GM19324 (cell line): ENCODE measurements around the gene KCNB1.

ENCODE experiments used
- ATAC-seq: cut with Tn5 transposase; IDR thresholded peaks from one replicate; pipeline ENCODE4 v1.9.1; 2021; ENCODE audit warnings: mild to moderate bottlenecking, moderate library complexity; ENCODE audit not compliant: unreplicated experiment, low FRiP score

Gene KCNB1

DNA sequence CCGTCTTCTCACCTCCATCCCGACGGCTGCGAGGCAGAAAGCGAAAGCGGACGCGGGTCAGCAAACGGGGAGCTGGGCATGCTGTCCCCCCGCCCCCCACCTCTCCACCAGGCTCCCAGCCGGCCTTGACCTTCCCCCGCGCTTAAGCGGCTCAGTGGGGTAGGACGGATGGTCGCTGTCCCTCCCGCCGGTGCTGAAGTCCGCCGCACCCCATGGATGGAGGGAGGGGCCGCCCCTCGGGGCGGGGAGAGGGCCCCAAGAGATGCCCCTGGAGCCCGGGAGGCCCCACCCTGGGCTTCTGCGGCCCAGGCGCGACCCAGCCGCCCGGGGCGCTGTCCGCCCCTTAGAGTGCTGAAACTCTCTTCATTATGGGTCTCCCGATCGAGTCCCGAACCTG, at the start of gene KCNB1:
KCNB1 (minus strand) TSS at position 48 of the 397 bp plus-strand sequence. CDS start 188 bp downstream, outside the sequence.
- ATAC-seq, result no peak

DNA sequence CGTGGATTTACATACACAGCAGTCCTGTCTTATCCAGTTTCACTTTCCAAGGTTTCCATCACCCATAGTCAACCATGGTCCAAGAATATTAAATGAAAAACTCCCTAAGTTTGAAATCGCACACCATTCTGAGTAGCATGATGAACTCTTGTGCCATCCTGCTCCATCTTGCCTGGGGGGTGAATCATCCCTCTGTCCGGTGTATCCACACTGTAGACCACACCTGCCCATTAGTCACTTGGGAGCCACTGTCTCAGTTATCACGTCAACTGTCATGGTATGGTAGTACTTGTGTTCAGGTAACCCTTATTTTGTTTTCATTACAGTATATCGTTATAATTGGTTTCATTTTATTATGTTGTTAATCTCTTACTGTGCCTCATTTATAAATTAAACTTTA, 47.0 kb upstream of the KCNB1 start:
- no peak for ATAC-seq

DNA sequence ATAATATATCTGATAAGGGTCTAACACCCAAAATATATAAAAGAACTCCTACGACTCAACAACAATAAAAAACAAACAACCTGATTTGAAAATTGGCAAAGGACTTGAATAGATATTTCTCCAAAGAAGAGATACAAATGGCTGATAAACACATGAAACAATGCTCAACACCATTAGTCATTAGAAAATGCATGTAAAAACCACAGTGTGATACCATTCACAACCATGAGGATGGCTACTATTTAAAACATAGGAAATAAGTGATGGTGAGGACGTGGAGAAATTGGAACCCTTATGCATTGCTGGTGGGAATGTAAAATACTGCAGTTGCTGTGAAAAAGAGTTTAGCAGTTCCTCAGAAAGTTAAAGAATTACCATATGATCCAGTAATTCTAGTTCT, 44.1 kb upstream of the KCNB1 start:
- ATAC-seq, result no peak

DNA sequence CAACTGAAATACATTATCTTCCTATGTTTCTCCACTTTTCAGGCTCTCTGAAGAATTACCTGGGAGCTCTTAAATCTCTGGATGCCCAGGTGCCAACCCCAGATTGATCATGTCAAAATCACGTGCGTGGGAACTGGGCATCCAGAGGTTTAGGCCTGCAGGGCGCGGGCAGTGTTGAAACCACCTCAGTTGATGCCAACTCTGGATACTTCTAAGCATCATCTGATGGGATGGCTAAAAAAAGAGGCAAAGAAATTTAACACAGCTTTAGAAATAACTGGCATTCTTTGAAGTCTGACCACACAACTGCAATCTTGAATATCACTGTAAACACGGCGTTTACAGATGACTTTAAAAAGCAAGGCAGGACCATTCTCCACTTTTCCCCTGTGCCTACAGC, 43.6 kb upstream of the KCNB1 start:
- ATAC-seq, result no peak

DNA sequence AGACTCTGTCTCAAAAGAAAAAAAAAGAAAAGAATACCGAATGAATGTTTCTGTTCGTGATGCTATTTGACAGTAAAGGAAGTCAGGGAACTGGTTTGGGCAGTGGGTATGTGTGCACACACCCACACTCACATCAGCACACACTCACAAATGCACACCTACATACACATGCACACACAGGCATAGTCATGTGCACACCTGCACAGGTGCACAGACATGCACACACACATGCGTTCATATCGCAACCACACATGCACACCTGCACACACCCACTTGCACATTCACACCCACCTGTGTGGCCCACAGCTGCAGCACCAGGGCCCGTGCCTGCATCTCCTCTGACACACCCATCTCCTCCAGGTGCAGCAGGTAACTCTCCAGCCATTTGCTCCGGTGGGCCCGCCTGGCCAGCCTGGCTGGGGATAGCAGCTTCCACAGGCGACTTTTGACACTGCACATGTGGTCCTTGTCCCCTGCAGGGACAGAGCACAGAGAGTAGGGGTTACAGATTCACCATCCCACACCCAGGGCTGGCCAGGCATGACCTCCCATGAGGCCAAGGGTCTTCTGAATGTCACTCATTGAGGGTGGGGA, 41.4 kb upstream of the KCNB1 start:
- ATAC-seq, result no peak

DNA sequence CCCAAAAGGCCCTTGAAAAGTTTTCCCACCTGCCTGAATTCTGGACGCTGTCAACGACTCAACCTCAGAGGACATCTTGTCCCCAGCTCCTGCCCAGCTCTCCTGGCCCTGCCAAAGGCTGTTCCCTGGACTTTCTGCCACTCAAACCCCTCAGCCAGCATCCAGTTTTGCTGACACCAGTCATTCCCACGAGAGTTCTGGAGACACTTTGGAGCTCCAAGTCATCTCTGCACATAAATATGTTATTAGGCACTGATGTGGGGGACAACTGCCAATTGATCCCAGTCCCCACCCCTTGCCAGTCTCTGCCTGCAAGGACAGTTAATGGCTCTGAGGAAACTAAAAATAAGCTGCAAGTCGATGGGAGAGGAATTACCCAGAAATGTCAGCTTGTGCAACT, 38.9 kb upstream of the KCNB1 start:
- no peak for ATAC-seq

DNA sequence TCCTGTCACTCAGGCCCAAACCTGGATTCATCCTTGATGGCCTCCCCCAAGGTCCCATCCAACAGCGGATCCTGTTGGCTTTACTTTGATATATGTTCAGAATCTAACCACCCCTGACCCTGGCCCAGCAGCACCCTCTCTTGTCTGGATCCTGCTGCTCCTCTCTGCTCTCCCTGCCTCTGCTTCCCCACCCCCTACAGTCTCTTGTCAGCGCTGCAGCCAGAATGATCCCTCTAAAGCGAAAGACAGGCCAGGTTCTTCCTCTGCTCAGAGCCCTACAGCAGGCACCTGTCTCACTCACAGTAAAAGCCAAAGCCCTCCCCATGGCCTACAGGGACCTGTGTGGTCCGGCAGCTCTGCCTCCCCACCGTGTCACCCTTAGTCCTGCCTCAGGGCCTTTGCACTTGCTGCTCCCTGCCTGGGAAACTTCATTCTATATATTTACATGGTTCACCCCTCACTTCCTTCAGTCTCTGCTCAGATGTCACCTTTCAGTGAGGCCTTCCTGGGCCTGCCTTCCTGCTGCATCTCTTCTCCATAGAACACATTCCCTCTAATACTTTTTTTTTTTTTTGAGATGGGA, 37.4 kb upstream of the KCNB1 start:
- ATAC-seq, result no peak

DNA sequence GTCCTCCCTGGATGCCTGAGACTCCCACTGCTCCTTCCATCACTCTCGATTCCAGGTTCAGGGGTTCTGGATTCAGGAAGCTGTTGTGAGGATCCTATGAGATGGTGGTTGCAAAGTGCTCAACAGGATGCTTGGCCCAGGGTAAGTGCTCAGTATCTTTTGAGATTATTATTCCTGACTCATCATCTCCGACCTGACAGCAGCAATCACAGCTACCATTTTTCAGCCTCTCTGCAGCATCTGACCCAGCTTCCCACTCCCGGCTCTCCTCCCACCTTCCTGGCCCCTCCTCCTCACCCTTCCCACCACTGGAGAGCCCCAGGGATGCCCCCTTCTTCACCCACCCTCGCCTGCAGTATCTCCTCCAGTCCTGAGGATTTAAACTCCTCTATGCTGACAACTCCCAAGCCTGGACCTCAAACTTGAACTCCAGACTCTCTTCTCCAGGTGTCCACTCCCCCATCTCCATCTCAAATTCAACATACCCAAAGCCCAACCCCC, 36.8 kb upstream of the KCNB1 start:
- no peak for ATAC-seq

DNA sequence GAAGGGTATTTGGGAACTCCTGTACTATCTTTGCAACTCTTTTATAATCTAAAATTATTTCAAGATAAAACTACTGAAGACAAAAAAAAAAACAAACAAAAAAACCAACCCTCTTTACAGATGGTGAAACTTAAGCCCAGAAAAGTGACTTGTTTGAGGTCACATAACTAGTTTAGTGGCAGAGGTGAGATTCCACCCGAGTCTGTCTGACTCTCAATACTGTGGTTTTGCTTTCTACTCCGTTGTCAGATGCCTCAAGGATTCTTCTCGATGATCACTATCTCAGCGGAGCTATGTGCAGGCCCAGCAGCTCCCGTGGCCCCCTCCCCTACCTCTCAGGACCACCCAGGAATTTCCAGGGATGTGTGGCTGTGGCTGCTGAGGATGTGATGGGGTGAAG, 36.1 kb upstream of the KCNB1 start:
- no peak for ATAC-seq

DNA sequence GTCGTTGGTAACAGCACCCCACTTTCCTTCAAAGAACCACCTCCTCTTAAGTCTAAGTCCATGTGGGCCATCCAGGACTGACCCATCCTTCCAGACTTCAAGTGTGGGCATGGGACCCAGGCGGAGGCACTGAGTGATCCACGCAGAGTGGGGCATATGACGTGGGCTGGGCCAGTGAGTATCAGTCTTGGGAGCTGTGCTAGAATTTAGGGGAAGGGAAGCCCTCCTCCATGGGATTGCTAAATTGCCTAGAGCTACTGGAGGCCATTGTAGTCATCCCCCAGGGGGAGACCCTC, 35.3 kb upstream of the KCNB1 start:
- ATAC-seq, result no peak

DNA sequence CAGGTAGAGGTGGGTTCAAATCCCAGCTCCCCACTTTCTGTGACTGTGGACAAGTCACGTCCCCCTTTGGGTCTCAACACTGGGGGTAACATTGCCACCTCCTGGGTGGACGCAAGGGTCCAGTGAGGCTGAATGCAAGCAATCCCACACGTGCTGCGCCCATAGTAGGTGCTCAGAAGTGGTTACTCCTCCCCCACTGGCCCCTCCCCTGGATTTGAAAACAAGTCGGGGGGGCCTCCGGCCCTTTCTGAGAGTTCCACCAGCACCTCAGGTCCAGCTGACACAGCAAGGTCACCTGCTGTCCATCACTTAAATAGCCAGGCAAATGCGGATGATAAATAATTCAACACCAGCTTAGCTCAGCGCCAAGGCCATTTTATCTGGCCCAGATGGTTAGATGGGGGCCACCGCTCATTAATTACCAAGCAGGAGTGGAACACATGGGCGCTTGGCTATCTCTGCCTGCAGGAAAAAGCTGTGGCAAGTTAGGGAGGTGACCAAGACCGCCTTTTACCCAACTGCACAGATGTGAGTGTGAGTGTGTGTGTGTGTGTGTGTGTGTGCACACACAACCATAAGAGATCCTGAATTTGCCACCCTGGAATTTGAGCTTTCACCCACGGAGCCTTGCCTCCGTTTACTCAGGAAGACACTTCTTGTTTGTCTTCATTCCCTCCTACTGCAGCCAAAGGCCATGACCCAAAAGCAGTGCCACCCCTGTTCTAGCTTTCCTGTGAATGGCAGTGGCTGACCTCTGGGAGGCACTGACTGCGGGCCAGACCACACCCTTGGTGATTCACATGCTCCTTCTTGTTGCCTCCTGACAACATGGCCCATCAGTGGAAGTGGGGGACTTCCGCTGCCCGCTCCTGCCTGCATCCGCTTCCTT, 34.7 kb upstream of the KCNB1 start:
- no peak for ATAC-seq

DNA sequence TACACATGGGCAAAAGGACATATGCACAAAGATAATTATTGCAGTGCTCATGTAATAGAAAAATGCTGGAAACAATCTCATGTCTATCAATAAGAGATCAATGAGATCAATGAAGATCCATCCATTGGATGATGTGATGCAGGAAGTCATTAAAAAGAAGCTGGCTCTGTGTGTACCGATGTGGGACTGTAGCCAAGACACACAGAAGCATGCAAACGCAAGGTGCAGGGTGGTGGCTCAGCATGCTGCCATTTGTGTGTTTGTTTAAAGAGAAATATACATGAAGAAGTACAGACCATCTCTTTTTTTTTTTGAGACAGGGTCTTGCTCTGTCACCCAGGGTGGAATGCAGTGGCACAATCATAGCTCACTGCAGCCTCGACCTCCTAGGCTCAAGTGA, 33.1 kb upstream of the KCNB1 start:
- ATAC-seq, result no peak

DNA sequence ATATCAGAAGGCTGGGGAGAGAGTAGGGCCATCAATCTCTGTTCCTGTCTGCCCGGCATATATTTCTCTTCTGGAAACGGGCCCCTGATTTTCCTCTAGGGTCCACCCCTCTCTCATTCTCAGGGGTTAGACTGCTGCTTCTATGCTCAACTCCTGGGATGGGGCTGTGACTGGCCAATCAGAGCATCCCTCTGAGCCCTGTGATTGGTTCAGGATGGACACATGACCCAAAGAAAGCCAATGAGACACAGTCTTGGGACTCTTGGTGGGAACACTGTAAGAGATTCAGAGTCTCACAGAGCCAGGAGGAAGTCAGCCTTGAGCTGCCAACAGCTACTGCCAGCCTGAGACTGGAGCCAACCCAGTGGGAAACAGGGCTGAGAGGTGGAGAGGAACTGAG, 31.0 kb upstream of the KCNB1 start:
- ATAC-seq, result no peak

DNA sequence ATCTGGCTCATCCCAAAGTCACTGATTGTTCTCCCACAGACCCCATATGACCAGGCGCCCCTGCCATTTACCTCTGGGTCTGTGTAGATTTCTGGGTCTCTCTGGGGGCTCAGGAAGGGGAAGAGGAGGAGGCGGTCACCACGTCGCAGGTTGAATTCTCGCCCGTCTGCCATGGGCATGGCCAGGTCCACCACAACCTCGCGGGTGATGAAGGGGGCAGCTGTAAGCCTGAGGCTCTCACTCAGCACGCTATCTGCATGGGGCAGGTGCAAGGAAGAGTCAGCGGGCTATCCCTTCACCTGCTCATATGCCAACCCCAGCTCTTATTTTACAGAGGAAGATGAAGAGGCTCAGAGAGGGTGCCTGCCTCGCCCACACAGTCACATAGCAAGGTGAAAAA, 30.5 kb upstream of the KCNB1 start:
- no peak for ATAC-seq

DNA sequence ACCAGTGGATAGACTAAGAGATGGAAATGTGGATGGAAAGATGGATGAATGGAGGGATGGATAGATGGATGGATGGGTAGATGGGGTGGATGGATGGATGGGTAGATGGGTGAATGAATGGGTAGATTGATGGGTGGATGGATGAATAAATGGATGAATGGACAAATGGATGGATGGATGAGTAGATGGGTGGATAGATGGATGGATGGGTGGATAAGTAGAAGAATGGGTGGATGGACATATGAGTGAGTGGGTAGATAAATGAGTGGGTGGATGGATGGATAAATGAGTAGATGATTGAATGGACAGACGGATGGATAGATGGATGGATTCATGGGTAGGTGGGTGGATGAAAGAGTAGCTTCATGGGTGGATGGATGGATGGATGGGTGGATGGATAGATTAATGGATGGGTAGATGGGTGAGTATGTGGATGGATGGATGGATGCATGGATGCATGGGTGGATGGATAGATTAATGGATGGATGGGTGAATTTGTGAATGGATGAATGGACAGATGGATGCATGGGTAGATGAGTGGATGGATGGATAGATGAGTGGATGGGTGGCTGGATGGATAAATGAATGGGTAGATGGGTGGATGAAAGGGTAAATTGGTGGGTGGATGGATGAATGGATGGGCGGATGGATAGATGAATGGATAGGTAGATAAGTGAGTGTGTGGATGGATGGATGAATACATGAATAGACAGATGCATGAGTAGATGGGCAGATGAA, 29.5 kb upstream of the KCNB1 start:
- no peak for ATAC-seq

DNA sequence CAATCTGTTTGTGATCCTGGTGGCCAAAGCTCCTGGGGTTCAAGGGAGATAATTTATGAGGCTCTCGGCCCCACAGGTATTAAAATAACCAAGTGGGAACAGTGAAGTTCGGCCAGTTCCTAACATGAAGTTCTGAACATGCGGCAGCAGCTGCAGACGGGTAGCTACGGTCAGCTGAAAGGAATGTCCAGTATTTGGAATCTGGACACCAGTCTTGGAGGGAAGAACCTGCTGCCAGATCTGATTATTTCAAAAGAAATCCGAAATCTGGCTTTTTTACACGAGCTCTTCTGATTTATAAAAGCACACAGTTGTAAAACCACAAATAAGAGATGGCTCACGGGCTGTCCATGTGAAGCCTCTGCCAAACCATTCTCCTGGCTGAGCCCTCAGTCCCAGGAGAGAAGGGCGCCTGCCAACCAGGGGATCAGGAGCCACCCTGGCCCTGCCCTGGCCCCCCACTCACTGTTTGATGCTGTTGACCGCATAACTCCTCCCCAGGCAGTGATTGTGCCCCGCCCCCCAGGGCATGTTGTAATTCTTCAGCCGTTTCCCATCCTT, 28.2 kb upstream of the KCNB1 start:
- no peak for ATAC-seq

DNA sequence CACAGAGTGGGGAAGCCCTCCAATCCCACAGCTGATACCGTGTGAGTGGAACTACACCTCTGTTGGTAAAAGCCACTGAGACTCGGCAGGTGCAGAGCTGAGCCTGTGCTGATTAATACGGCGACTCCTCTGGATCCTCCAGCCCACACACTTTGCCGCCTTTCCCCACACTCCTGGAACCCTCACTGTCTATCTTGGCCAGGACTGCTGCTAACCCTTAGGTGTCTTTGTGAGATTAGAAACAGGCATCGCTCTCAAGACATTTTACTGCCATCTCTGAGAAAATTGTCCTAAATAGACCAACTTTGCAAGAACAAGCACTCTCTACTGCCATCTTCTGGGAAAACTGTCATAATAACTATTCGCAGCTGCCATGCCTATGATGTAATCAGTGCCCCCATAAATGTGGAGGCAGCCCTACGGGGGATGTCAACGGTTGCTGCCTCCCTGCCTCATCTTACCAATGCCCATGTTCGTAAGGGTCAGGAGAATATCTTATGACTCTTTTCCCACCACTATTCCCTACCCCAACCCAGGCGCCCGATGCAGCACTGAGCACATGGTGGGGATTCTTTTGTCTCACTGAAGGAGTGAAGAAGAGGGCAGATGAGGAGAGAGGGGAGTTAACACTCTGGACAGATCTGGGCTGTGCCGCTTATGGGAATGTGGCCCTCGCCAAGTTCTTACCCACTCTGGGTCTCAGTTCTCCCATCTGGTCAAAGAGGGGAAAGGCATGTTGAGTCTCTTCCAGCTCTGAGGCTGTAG, 26.1 kb upstream of the KCNB1 start:
- no peak for ATAC-seq

DNA sequence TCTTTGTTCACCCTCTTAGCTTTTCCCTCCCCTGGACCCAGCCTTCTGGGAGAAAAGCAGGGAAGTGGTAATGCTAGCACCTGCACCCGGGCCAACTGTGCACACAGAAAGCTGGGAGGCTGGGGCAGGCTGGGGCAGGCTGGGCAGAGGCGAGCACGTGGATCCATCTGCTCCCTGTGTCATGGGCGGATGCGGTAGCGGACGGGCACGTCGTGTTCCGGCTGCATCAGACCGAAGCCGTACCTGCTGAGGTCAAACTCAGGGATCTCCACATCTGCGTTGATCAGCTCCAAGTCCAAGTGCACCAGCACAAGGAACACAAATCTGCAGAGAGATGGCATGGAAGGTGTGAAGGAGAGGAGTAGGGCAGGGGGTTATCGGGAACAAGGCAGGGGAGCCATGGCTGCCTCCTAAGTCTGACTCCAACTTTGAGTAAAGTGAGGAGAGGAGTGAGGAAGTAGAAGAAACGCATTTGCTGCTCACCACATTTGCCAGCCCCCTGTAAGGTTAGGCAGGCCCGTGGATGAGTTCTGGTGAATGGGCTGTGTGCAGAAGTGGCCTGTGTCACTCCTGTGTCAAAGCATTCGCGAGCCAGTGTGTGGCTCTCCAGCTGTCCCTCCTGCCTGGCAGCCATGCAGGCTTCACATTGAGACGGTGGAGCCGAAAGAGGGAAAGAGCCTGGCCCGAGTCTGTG, 25.4 kb upstream of the KCNB1 start:
- no peak for ATAC-seq

DNA sequence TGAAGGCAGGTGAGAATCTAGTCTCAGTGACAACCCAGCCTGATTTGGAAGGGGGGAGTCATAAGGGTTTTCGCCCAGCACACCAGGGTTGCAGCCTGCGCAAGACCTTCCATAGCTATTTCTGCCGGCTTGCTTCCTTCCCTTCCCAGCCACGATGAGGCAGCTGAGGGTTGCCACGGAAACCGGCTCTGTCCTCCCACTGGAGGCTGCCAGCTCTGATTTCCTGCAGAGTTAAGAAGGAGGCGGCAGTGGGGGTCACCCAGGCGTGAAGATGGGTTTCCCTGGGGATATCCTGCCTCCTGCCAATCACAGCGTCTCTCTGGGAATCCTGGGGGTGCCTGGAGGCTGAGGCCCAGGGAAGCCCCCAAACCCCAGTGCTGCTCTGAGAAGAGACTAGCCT, 23.1 kb upstream of the KCNB1 start:
- no peak for ATAC-seq

DNA sequence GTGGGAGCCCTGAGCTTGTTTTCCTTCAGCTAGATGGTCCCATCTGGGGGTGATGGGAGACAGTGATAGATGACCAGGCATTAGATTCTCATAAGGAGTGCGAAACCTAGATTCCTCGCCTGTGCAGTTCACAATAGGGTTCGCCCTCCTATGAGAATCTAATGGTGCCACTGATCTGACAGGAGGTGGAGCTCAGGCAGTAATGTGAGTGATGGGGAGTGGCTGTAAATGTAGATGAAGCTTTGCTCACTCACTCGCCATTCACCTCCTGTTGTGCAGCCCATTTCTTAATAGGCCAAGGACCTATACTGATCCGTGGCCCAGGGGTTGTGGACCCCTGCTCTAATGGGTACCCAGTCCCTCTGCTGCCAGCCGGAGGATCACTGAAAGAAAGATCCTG, 20.7 kb upstream of the KCNB1 start:
- ATAC-seq, result no peak
